ENCODE measurements around the gene DGKI.

- no peak for TF ChIP-seq CTCF (IDR thresholded peaks at IDR 0.05; ENCODE audit: low read depth, low read length, missing input control)
- TF ChIP-seq ATF3 (IDR thresholded peaks at IDR 0.05): no peak
Measured at GRCh38 chr7:137878333-137878961, 31.7 kb upstream of the DGKI start.
